Activated naive CD4-positive, alpha-beta T cell treated with anti-CD3 and anti-CD28 coated beads, Interleukin-2, amount 10 ng/mL, durations not matched to agents 5 hours and 36 hours (primary cell): ENCODE results near the gene ABO. TPM values are rescaled to one million over a fixed set of nuclear protein-coding genes. Genes with fewer than 3 reads are reported as not detected.

Source experiments
- total RNA-seq, 2 experiments: library from RNA; stranded (reverse); gene quantifications; one replicate each; pipeline ENCODE4 v1.2.3, GENCODE V29; 2021

The ABO gene
- under 1 TPM; 0.22 to 0.50 TPM for total RNA-seq

GRCh38 chr9:133275105-133276000, at the start of gene ABO:
Gene ABO, minus strand, starts transcription at chr9:133275201.

GRCh38 chr9:133208880-133209300, 66.1 kb downstream of the ABO start, which contains the start of gene OBP2B:
Gene OBP2B, minus strand, starts transcription at chr9:133209250. Its CDS starts 51 bp downstream, at chr9:133209199.

Other genes starting within 250 kb of the ABO start
- 10 to 100 TPM; 66.6 to 67.5 TPM for gene GTF3C5, start 244.2 kb downstream of the ABO start, total RNA-seq
- gene CEL, start 213.2 kb downstream of the ABO start, total RNA-seq = 1 to 10 TPM; 2.2 to 2.6 TPM
- 10 to 100 TPM; 82.4 to 83.8 TPM for gene RALGDS, start 154.0 kb downstream of the ABO start, total RNA-seq
- gene GBGT1, start 111.3 kb downstream of the ABO start, total RNA-seq = 1 to 10 TPM; 4.7 to 5.1 TPM
- gene OBP2B, start 66.0 kb downstream of the ABO start, total RNA-seq = not detected
- gene SURF6, start 61.0 kb upstream of the ABO start, total RNA-seq = 10 to 100 TPM; 17.0 to 17.9 TPM
- 10 to 100 TPM; 22.9 to 23.1 TPM for gene MED22, start 72.9 kb upstream of the ABO start, total RNA-seq
- gene RPL7A, start 73.0 kb upstream of the ABO start, total RNA-seq = 1,000 to 10,000 TPM; 2,499 to 2,534 TPM
- gene SURF1, start 81.3 kb upstream of the ABO start, total RNA-seq = 10 to 100 TPM; 38.3 to 40.0 TPM
- 10 to 100 TPM; 15.1 to 16.5 TPM for gene SURF2, start 81.3 kb upstream of the ABO start, total RNA-seq
- gene SURF4, start 100.9 kb upstream of the ABO start, total RNA-seq = 100 to 1,000 TPM; 127 to 138 TPM
- 1 to 10 TPM; 1.0 to 1.1 TPM for gene STKLD1, start 101.2 kb upstream of the ABO start, total RNA-seq
- gene REXO4, start 142.8 kb upstream of the ABO start, total RNA-seq = 10 to 100 TPM; 22.1 to 27.4 TPM
- 1 to 10 TPM; 1.6 to 1.7 TPM for gene ADAMTS13, start 147.2 kb upstream of the ABO start, total RNA-seq
- 1 to 10 TPM; 1.6 to 1.9 TPM for gene CACFD1, start 184.8 kb upstream of the ABO start, total RNA-seq
- 1 to 10 TPM; 3.0 TPM for gene SLC2A6, start 203.9 kb upstream of the ABO start, total RNA-seq
- not detected for gene MYMK, start 249.8 kb upstream of the ABO start, total RNA-seq